HFF-Myc (cell line): Measurements from ENCODE around the gene SLC2A4RG.

Source experiments
- DNase-seq: peaks from one replicate; pipeline ENCODE4 v3.0.0-alpha.2; 2011; ENCODE audit warnings: low read depth; ENCODE audit errors: extremely low read depth
- H3K4me3 ChIP-seq: replicated peaks from 2 replicates; pipeline ENCODE4 v1.5.1; 2011; ENCODE audit warnings: low read depth, mild to moderate bottlenecking, control low read depth, low read length
- TF ChIP-seq, protein P1 (sequence below): IDR thresholded peaks from 2 replicates; pipeline ENCODE4 v1.5.1; 2012; ENCODE audit warnings: mild to moderate bottlenecking, low read depth, low read length, control low read depth; ENCODE audit errors: missing control alignments

SLC2A4RG gene

DNA sequence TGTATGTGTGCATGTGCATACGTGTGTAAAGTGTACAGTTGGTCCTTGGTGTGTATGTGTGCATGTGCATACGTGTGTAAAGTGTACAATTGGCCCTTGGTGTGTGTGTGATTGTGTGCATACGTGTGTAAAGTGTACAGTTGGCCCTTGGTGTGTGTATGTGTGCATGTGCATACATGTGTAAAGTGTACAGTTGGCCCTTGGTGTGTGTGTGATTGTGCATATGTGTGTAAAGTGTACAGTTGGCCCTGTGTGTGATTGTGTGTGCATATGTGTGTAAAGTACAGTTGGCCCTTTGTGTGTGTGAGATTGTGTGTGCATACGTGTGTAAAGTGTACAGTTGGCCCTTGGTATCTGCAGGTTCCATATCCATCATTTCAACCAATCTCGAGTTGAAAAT lies 8.2 kb upstream of the SLC2A4RG start:
- TF ChIP-seq, protein P1, sequence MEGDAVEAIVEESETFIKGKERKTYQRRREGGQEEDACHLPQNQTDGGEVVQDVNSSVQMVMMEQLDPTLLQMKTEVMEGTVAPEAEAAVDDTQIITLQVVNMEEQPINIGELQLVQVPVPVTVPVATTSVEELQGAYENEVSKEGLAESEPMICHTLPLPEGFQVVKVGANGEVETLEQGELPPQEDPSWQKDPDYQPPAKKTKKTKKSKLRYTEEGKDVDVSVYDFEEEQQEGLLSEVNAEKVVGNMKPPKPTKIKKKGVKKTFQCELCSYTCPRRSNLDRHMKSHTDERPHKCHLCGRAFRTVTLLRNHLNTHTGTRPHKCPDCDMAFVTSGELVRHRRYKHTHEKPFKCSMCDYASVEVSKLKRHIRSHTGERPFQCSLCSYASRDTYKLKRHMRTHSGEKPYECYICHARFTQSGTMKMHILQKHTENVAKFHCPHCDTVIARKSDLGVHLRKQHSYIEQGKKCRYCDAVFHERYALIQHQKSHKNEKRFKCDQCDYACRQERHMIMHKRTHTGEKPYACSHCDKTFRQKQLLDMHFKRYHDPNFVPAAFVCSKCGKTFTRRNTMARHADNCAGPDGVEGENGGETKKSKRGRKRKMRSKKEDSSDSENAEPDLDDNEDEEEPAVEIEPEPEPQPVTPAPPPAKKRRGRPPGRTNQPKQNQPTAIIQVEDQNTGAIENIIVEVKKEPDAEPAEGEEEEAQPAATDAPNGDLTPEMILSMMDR = no peak
- H3K4me3 ChIP-seq = no peak overlapping the region
- no peak for DNase-seq

DNA sequence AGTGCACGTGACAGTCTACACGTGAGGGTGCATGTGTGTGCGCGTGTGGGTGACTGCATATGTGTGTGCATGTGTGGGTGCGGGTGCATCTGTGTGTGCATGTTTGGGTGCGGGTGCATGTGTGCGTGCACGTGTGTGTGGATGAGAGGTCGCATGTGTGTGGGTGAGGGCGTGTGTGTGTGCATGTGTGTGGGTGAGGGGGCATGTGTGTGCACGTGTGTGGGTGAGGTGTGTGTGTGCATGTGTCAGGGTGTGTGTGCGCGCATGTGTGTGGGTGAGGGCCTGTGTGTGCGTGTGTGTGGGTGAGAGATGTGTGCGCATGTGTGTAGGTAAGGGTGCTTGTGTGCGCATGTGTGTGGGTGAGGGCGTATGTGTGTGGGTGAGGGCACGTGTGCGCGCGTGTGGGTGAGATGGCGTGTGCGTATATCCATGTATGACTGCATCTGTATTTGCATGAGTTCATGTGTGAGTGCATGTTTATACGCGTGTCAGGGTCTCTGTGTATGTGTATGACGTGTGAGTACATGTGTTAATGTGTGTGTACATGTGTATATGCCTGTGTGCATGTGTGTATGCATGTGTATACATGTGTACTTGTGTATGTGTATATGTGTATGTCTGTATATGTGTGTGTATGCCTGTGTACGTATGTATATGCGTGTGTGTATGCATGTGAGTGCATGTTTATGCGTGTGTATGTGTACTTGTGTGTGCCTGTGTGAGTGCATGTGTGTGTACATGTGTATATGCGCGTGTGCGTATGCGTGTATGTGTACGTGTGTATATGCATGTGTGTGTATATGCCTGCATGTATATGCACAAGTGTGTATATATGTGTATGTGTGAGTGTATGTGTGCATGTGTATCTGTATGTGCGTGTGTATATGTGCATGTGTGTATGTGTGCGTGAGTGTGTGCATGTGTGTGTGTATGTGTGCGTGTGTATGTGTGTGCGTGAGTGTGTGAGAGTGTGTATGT lies 7.2 kb upstream of the SLC2A4RG start:
- TF ChIP-seq, protein P1 = no peak
- no peak overlapping the region for H3K4me3 ChIP-seq
- no peak for DNase-seq

DNA sequence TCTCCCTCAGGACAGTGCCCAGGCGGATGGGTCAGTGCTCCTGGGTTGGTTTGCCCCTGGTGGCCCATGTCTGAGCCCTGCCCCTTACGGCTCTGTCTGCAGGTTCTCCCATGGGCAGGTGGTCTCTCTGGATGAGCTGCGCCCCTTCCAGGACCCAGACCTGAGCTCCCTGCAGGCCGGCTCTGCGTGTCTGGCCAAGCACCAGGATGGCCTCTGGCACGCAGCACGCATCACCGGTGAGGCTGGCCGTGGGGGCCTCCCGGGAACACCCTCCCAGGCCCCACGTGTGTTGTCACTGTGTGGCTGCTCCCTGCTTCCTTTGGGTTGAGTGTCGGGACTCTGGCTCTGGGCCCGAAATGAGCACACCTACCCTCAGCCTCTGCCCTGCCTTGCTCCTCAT lies 6.5 kb upstream of the SLC2A4RG start:
- H3K4me3 ChIP-seq = no peak overlapping the region
- TF ChIP-seq, protein P1 = no peak
- no peak for DNase-seq

DNA sequence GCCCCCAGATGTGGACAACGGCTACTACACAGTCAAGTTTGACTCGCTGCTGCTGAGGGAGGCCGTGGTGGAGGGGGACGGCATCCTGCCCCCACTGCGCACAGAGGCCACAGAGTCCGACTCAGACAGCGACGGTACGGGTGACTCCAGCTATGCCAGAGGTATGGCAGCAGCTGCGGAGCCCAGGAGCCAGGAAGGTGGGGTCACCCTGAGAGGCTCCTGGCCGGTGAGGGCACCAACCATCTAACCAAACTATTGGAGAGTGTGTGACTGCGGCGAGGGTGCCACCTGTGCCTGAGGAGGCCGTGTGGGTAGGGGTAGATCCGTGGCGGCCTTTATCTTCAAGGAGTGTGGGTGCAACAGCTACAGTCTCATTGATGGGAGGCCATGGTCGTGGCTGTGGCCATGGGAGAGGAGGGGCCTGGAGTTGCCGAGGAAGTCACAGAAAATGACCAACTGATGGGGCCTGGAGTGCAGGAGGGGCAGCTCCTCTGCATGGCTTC lies 5.9 kb upstream of the SLC2A4RG start:
- H3K4me3 ChIP-seq = no peak overlapping the region
- no peak for DNase-seq
- TF ChIP-seq, protein P1 = no peak

DNA sequence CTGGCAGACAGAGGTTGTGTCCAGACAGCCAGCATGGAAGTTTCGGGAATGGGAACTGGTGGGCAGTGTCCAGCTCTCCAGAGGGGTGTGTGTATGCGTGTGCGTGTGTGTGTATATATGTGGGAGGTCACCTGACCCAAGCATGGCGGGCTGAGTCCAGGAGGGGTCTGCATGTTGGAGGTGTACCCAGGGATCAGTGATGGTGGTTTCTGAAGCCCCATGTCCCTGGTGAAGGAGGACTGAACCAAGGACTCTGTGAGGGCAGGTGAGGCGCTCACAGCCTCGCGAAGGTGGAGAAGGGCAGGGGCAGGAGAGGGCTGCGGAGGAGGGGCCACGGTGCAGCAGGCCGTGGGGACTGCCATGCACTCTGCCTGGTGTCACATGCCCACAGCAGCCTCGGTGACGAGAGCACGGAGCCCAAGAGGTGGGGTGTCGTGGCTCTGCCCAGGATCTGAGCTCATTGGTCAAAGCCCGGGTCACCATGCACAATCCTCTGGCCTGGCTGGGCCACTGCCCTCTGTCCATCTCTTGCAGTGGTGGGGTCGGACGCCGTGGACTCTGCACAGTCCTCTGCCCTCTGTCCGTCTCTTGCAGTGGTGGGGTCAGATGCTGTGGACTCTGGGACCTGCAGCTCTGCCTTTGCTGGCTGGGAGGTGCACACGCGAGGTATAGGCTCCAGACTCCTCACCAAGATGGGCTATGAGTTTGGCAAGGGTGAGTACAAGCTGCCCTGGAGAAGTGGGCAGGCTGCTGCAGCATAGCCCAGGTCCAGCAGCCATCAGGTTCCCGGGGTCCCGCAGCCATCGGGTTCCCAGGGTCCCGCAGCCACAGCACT lies 5.2 kb upstream of the SLC2A4RG start:
- TF ChIP-seq, protein P1 = no peak
- no peak for DNase-seq
- no peak overlapping the region for H3K4me3 ChIP-seq

DNA sequence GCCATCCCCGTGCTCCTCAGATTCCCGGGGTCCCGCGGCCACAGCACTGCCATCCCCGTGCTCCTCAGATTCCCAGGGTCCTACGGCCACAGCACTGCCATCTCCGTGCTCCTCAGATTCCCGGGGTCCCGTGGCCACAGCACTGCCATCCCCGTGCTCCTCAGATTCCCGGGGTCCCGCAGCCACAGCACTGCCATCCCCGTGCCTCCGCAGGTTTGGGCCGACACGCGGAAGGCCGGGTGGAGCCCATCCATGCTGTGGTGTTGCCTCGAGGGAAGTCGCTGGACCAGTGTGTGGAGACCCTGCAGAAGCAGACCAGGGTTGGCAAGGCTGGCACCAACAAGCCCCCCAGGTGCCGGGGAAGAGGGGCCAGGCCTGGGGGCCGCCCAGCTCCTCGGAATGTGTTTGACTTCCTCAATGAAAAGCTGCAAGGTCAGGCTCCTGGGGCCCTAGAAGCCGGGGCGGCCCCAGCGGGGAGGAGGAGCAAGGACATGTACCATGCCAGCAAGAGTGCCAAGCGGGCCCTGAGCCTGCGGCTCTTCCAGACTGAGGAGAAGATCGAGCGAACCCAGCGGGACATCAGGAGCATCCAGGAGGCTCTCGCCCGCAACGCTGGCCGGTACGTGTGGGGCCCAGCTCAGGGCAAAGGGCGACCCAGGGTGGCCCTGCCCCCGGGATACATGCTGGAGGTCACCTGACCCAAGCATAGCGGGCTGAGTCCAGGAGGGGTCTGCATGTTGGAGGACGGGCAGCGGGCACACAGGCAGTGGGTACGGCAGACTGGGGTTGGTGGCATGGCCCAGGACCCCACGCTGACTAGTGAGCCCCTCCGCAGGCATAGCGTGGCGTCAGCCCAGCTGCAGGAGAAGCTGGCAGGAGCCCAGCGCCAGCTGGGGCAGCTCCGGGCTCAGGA lies 4.4 kb upstream of the SLC2A4RG start:
- no peak for DNase-seq
- TF ChIP-seq, protein P1 = no peak
- no peak overlapping the region for H3K4me3 ChIP-seq
